Glutamatergic neuron (in vitro differentiated cells): ENCODE results near the gene MLH1. TPM values are rescaled to one million over a fixed set of nuclear protein-coding genes. Genes with fewer than 3 reads are reported as not detected.

ENCODE experiments used
- DNase-seq: peaks from one replicate; pipeline ENCODE4 v3.0.0; 2022
- H3K27ac Mint-ChIP-seq: one replicate; pipeline ENCODE4 v1.8.0; 2020; ENCODE audit warnings: mild to moderate bottlenecking, mixed read lengths, inconsistent platforms; ENCODE audit not compliant: unreplicated experiment
- H3K27me3 Mint-ChIP-seq: one replicate; pipeline ENCODE4 v1.8.0; 2020; ENCODE audit warnings: mild to moderate bottlenecking, moderate library complexity, mixed read lengths, inconsistent platforms; ENCODE audit not compliant: unreplicated experiment
- H3K36me3 Mint-ChIP-seq: one replicate; pipeline ENCODE4 v1.8.0; 2020; ENCODE audit warnings: mild to moderate bottlenecking, mixed read lengths, inconsistent platforms; ENCODE audit not compliant: unreplicated experiment
- H3K4me1 Mint-ChIP-seq: one replicate; pipeline ENCODE4 v1.8.0; 2020; ENCODE audit warnings: mild to moderate bottlenecking, low read depth, mixed read lengths, inconsistent platforms; ENCODE audit not compliant: unreplicated experiment
- H3K4me3 Mint-ChIP-seq: one replicate; pipeline ENCODE4 v1.8.0; 2020; ENCODE audit warnings: mild to moderate bottlenecking, mixed read lengths, inconsistent platforms; ENCODE audit not compliant: unreplicated experiment
- H3K9me3 Mint-ChIP-seq: one replicate; pipeline ENCODE4 v1.8.0; 2020; ENCODE audit warnings: mild to moderate bottlenecking, moderate library complexity, mixed read lengths, inconsistent platforms; ENCODE audit not compliant: unreplicated experiment
- long read RNA-seq: library from polyadenylated mRNA; unstranded; transcript quantifications from one replicate; pipeline ENCODE4 v2.0.0, GENCODE V29; 2020; ENCODE audit not compliant: unreplicated experiment
- total RNA-seq: library from RNA; stranded (reverse); fragmentation: NEBNext Ultra II Directional; extraction: Animal tissue kit (Norgen Biotek cat#: 25700); gene quantifications from one replicate; pipeline ENCODE4 v1.2.1, GENCODE V29; 2021; ENCODE audit not compliant: unreplicated experiment
- TF ChIP-seq, protein P1 (sequence below): fragments of 200-600 bp; sonication (generic); IDR thresholded peaks from one replicate; pipeline ENCODE4 v1.5.0; 2021; ENCODE audit not compliant: partially characterized antibody, unreplicated experiment

The MLH1 gene
- 30.4 TPM for total RNA-seq
- long read RNA-seq, transcript MLH1-201 (19 exons, 2,752 nt) = major isoform, 5 of 17 reads
- long read RNA-seq, partial matches to known transcripts = 1 of 17 reads
- long read RNA-seq, other reads (novel, unspliced or antisense) = 10 of 17 reads

DNA sequence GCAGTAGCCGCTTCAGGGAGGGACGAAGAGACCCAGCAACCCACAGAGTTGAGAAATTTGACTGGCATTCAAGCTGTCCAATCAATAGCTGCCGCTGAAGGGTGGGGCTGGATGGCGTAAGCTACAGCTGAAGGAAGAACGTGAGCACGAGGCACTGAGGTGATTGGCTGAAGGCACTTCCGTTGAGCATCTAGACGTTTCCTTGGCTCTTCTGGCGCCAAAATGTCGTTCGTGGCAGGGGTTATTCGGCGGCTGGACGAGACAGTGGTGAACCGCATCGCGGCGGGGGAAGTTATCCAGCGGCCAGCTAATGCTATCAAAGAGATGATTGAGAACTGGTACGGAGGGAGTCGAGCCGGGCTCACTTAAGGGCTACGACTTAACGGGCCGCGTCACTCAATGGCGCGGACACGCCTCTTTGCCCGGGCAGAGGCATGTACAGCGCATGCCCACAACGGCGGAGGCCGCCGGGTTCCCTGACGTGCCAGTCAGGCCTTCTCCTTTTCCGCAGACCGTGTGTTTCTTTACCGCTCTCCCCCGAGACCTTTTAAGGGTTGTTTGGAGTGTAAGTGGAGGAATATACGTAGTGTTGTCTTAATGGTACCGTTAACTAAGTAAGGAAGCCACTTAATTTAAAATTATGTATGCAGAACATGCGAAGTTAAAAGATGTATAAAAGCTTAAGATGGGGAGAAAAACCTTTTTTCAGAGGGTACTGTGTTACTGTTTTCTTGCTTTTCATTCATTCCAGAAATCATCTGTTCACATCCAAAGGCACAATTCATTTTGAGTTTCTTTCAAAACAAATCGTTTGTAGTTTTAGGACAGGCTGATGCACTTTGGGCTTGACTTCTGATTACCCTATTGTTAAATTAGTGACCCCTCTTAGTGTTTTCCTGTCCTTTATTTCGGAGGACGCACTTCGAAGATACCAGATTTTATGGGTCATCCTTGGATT is at the start of gene MLH1:
Gene MLH1, plus strand, starts transcription at position 193 of the 958 bp plus-strand sequence. Its CDS starts 30 bp downstream, at position 223.
- H3K4me1 Mint-ChIP-seq = peaks cover 18% of the 10 kb centered on the region
- H3K9me3 Mint-ChIP-seq = peaks cover 2% of the 10 kb centered on the region
- TF ChIP-seq, protein P1, sequence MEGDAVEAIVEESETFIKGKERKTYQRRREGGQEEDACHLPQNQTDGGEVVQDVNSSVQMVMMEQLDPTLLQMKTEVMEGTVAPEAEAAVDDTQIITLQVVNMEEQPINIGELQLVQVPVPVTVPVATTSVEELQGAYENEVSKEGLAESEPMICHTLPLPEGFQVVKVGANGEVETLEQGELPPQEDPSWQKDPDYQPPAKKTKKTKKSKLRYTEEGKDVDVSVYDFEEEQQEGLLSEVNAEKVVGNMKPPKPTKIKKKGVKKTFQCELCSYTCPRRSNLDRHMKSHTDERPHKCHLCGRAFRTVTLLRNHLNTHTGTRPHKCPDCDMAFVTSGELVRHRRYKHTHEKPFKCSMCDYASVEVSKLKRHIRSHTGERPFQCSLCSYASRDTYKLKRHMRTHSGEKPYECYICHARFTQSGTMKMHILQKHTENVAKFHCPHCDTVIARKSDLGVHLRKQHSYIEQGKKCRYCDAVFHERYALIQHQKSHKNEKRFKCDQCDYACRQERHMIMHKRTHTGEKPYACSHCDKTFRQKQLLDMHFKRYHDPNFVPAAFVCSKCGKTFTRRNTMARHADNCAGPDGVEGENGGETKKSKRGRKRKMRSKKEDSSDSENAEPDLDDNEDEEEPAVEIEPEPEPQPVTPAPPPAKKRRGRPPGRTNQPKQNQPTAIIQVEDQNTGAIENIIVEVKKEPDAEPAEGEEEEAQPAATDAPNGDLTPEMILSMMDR = no peak
- H3K4me3 Mint-ChIP-seq = no peak within 1 kb of the TSS
- H3K36me3 Mint-ChIP-seq = no peaks in the 10 kb centered on the region
- no peaks in the 10 kb centered on the region for H3K27me3 Mint-ChIP-seq
- no peak within 1 kb of the TSS for H3K27ac Mint-ChIP-seq
- peak; percentile 96 for DNase-seq

GRCh38 chr3:36943601-36944000 is 49.7 kb upstream of the MLH1 start:
- Mint-ChIP-seq H3K9me3 (peaks cover 3% of the 10 kb centered on the region), H3K36me3 (peaks cover 12% of the 10 kb centered on the region), H3K4me1 (no peaks in the 10 kb centered on the region), H3K27me3 (peaks cover 19% of the 10 kb centered on the region), H3K4me3 (peak overlapping the region; percentile 78), H3K27ac (no peak overlapping the region)
- DNase-seq = no peak
- TF ChIP-seq, protein P1 = no peak

DNA sequence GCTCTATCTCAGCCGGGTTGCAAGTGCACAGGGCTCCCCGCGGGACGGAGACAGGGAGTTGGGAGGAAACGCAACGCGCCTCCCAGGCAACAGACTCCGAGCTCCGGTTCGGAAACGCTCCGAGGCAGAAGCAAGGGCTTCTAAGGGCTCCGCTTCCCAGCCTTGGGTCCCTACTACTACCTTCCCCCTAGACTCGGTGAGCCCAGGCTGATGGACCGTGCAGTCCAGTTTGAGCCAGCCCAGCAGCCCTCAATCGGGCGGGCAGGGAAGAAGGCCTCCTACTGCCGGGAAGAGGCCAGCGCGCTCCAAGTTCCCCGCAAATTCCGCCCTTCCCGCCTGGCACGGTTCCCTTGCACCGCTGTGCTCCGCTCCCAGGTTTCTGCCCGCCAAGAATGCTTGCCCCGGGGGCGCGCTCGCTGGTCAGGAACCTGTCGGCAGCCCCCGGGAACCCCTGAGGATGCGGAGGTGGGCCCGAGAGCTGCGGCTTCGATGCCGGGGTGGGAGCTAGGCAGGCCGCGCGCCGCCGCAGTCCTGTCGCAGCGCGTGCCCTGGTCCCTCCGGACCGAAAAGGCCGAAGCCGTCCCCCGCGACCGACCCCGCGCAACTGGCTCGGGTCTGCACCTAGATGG is 49.2 kb upstream of the MLH1 start:
- no peaks in the 10 kb centered on the region for H3K4me1 Mint-ChIP-seq
- H3K27ac Mint-ChIP-seq = no peak overlapping the region

GRCh38 chr3:36944641-36945270 is 48.6 kb upstream of the MLH1 start, which contains the start of gene TRANK1:
Gene TRANK1 (minus strand): TSS chr3:36945054. CDS start chr3:36944809, 245 bp downstream.
- H3K9me3 Mint-ChIP-seq = peaks cover 3% of the 10 kb centered on the region
- peaks cover 19% of the 10 kb centered on the region for H3K27me3 Mint-ChIP-seq
- peaks cover 17% of the 10 kb centered on the region for H3K36me3 Mint-ChIP-seq
- peak within 1 kb of the TSS; percentile 84 for H3K4me3 Mint-ChIP-seq
- TF ChIP-seq, protein P1 = no peak
- no peak within 1 kb of the TSS for H3K27ac Mint-ChIP-seq
- no peak for DNase-seq
- H3K4me1 Mint-ChIP-seq = no peaks in the 10 kb centered on the region

More for the DNA sequence above, 49.2 kb upstream of the MLH1 start:
- peaks cover 13% of the 10 kb centered on the region for H3K36me3 Mint-ChIP-seq
- H3K4me3 Mint-ChIP-seq = peak overlapping the region; percentile 78
- peaks cover 19% of the 10 kb centered on the region for H3K27me3 Mint-ChIP-seq
- peaks cover 3% of the 10 kb centered on the region for H3K9me3 Mint-ChIP-seq
- DNase-seq = peak; percentile 58
- TF ChIP-seq, protein P1 = no peak
